Posterior vena cava (tissue), 2 donors: ENCODE results near the gene UNC5C. TPM values are rescaled to one million over a fixed set of nuclear protein-coding genes. Genes with fewer than 3 reads are reported as not detected.
"Not testable (repeated sequence)": the region's sequence is repeated elsewhere in the genome, so short reads cannot be mapped to it uniquely, and the experiment has no call there.

Experiments used
- DNase-seq: peaks from one replicate; pipeline ENCODE4 v3.0.0-alpha.2; 2020; ENCODE audit warnings: low spot score
- intact Hi-C, 2 donors: fragments of 100-400 bp; cut with DNase I; formaldehyde crosslinking; loops; one replicate each; pipeline versions ENCODE4 v1.14.1 to v1.14.2; 2022 to 2023
- total RNA-seq, 2 donors: library from RNA; stranded (reverse); fragmentation: NEBNext Ultra II Directional; extraction: Animal tissue kit (Norgen Biotek cat#: 25700); gene quantifications; one replicate each; pipeline ENCODE4 v1.2.1, GENCODE V29; 2021
- donor health status: DM: yes; HTN: yes; CAD: no.
- donor health status: DM: yes; HTN: yes; CAD: no.

Gene UNC5C
- total RNA-seq, 2 donors from 2014 or later: 9.2 to 14.9 TPM

GRCh38 chr4:95178938-95179337, 369.8 kb downstream of the UNC5C start:
- no peak for DNase-seq
- intact Hi-C loops: no loop called here

- DNase-seq, intact Hi-C loops: not testable (repeated sequence)
These were observed 377.4 kb downstream of the UNC5C start for GRCh38 chr4:95171377-95171776.

- intact Hi-C loops: no loop called here
- DNase-seq: no peak
These were observed 378.6 kb downstream of the UNC5C start for GRCh38 chr4:95170176-95170575.

GRCh38 chr4:95167805-95168204, 381.0 kb downstream of the UNC5C start:
- intact Hi-C loops: no loop called here
- DNase-seq: no peak

- DNase-seq: no peak
- intact Hi-C loops: no loop called here
These were observed 382.7 kb downstream of the UNC5C start for GRCh38 chr4:95165926-95166524.

- no peak for DNase-seq
These were observed 385.9 kb downstream of the UNC5C start for GRCh38 chr4:95162867-95163266.

GRCh38 chr4:95161781-95162469, 386.8 kb downstream of the UNC5C start:
- intact Hi-C loops: no loop called here
- no peak for DNase-seq

More at GRCh38 chr4:95162867-95163266, 385.9 kb downstream of the UNC5C start:
- intact Hi-C loops: no loop called here

GRCh38 chr4:95159384-95159783, 389.4 kb downstream of the UNC5C start:
- no peak for DNase-seq

GRCh38 chr4:95158626-95159025, 390.1 kb downstream of the UNC5C start:
- no peak for DNase-seq
- intact Hi-C loops: no loop called here

More at GRCh38 chr4:95159384-95159783, 389.4 kb downstream of the UNC5C start:
- intact Hi-C loops: no loop called here

GRCh38 chr4:95158045-95158444, 390.7 kb downstream of the UNC5C start:
- DNase-seq: no peak
- intact Hi-C loops: no loop called here

GRCh38 chr4:95157596-95157995, 391.2 kb downstream of the UNC5C start:
- intact Hi-C loops: no loop called here
- DNase-seq: no peak

- DNase-seq: no peak
- intact Hi-C loops: no loop called here
These were observed 392.4 kb downstream of the UNC5C start for GRCh38 chr4:95156452-95156765.

GRCh38 chr4:95155759-95156451, 392.9 kb downstream of the UNC5C start:
- intact Hi-C loops: no loop called here
- no peak for DNase-seq

GRCh38 chr4:95153182-95153581, 395.6 kb downstream of the UNC5C start:
- intact Hi-C loops: no loop called here
- DNase-seq: no peak

GRCh38 chr4:95151255-95151654, 397.5 kb downstream of the UNC5C start:
- intact Hi-C loops: no loop called here
- no peak for DNase-seq

GRCh38 chr4:95142932-95143331, 405.8 kb downstream of the UNC5C start:
- no peak for DNase-seq
- intact Hi-C loops: no loop called here

- DNase-seq: no peak
- intact Hi-C loops: no loop called here
These were observed 407.4 kb downstream of the UNC5C start for GRCh38 chr4:95141361-95141760.

GRCh38 chr4:95139424-95139823, 409.3 kb downstream of the UNC5C start:
- DNase-seq, intact Hi-C loops: not testable (repeated sequence)

GRCh38 chr4:95134016-95134415, 414.8 kb downstream of the UNC5C start:
- intact Hi-C loops, DNase-seq: not testable (repeated sequence)

- intact Hi-C loops: no loop called here
These were observed 418.9 kb downstream of the UNC5C start for GRCh38 chr4:95129821-95130311.

GRCh38 chr4:95129031-95129430, 419.7 kb downstream of the UNC5C start:
- intact Hi-C loops: no loop called here
- DNase-seq: no peak

More at GRCh38 chr4:95129821-95130311, 418.9 kb downstream of the UNC5C start:
- no peak for DNase-seq
